ENCODE data around the gene S1PR3.

GRCh38 chr9:88979791-88980190 lies 11.5 kb upstream of the S1PR3 start:
- TF ChIP-seq CTCF (IDR thresholded peaks at IDR 0.05; ENCODE audit: low read length) (no peak), EZH2 (IDR thresholded peaks at IDR 0.05; ENCODE audit: borderline replicate concordance, low read length) (no peak)

Data from OCI-LY1 (cell line).